Skeletal muscle tissue (tissue), 4 donors: ENCODE results near the gene GNB1L. TPM values are rescaled to one million over a fixed set of nuclear protein-coding genes. Genes with fewer than 3 reads are reported as not detected.

ENCODE experiments used
- H3K27ac ChIP-seq: one replicate; pipeline ENCODE4 v1.7.0; 2013; ENCODE audit warnings: mild to moderate bottlenecking, low read depth, low read length, inconsistent platforms
- H3K27me3 ChIP-seq, 3 donors: one replicate each; pipeline ENCODE4 v1.7.0; 2013; ENCODE audit warnings: low read length in 3 of 3; ENCODE audit not compliant: control insufficient read depth in 3 of 3, insufficient read depth in 3 of 3
- H3K36me3 ChIP-seq, 3 donors: one replicate each; pipeline ENCODE4 v1.7.0; 2013; ENCODE audit warnings: low read length in 3 of 3; ENCODE audit not compliant: control insufficient read depth in 3 of 3, insufficient read depth in 3 of 3
- H3K4me1 ChIP-seq, 3 donors: one replicate each; pipeline ENCODE4 v1.7.0; 2013; ENCODE audit warnings: low read length in 3 of 3, mild to moderate bottlenecking in 3 of 3; ENCODE audit not compliant: control insufficient read depth in 3 of 3, insufficient read depth in 3 of 3
- H3K4me3 ChIP-seq, 3 donors: one replicate each; pipeline ENCODE4 v1.7.0; 2013; ENCODE audit warnings: low read length in 3 of 3
- H3K9ac ChIP-seq, 3 donors: one replicate each; pipeline ENCODE4 v1.7.0; 2013; ENCODE audit warnings: low read length in 3 of 3, mild to moderate bottlenecking in 3 of 3, moderate library complexity in 2 of 3, low read depth in 1 of 3
- H3K9me3 ChIP-seq, 3 donors: one replicate each; pipeline ENCODE4 v1.7.0; 2013; ENCODE audit warnings: low read length in 3 of 3; ENCODE audit not compliant: control insufficient read depth in 3 of 3
- total RNA-seq: library from RNA; depleted of rRNA; stranded (reverse); fragments of >200 nt; gene quantifications from one replicate; pipeline ENCODE4 v1.2.3, GENCODE V29; 2014
- donor health status: Osteomylitis.

The GNB1L gene
- total RNA-seq, 1 donor from 2014 or later: 4.7 TPM

DNA sequence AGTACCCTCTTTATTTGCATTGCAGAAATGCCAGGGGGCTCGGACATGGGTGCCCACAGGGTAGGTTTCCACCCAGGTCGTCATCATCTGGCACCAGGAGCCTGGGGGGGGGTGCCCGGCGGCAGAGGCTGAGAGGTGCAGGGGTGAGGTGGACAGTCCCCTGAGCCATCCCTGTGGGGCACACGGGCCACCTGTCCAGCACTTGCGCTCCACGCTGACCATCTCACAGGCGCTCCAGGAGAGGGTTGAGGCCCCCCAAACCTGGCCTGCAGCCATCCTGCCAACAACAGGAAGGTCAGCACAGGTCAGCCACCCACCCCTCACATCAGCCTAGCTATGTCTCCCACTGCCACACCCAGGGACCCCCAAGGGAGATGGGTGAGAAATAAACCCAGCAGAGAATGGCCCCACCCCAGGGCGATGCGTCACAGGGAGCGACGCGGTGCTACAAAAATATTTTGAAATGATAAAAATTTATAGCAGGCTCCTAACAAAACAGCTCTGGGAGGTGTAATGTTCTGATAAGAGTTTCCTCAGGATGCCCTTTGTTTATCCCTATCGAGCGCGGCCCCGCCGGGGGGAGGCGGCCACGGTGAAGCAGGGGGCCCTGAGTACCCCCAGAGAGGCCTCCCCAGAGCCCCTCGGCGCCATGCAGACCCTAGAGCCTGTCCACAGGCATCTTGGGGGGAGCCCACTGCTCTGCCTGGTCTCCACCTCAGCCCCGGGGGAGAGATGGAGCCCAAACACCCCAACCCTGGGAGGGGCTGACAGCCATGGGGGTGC is 21.0 kb upstream of the GNB1L start:
- Histone ChIP-seq H3K4me3 (no peak overlapping the region), H3K27ac (no peak overlapping the region), H3K36me3 (peaks cover 7 to 20% (median 10%) of the 10 kb centered on the region in 3 donors), H3K9ac (no peak overlapping the region), H3K9me3 (no peaks in the 10 kb centered on the region), H3K4me1 (peaks cover 2 to 13% (median 4%) of the 10 kb centered on the region in 3 donors), H3K27me3 (no peaks in the 10 kb centered on the region)

DNA sequence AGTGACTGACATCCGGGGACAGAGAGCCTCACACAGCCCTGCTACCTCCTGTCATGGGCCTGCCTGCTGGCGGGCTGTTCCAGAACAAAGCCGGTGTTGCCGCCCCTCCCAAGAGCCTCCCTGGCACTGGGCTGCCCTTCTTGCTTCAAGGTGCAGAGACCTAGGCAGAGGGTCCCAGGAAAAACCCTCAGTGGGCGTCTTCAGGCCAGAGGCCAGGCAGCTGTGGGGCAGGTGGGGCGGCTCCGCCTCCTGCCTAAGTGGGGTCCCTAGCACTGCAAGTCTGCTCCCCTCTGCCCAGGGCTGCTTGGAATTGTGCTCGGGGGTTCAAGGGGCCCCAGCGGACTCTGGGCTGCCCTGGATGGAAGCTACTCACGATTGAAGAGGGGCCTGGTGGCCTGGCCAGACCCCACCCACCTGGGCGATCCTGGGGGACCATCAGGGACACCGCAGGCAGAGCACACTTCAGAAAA is 20.4 kb upstream of the GNB1L start:
- no peak overlapping the region for H3K9ac ChIP-seq
- H3K4me1 ChIP-seq: peaks cover 0 to 7% (median 3%) of the 10 kb centered on the region in 3 donors

DNA sequence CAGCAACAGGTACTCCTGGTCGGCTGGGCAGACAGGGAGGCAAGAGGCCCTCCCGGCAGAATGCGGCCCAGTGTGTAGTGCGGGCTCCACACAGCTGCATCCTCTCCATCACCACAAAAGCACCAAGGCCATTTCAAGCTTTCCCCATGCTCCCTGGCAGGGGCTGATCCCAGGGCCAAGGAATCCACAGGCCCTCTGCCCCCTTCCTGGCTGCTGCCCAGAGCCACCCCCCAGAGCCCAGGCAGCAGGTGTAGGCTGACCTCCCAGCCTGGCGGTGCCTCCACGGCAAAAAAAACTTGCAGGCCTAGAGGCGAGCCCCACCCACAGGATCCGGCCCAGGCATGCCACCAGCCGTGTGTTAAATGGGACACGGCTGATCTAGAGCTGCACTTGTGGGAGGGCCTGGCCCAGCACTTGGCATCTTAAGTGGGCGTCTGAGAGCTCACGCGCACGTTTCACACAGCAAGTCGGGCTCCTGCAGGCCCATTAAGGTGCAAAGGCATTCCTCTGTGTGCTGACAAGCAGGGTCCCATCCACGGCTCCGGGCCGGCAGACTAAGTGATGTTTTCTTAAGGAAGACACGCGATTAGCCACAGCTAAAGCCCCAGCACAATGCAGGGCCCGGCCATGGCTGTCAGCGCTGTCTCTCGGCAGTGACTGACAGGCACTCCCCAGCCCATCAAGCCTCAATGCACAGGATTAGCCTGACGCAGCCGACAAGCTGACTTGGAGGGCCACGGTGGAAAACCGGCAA is 19.8 kb upstream of the GNB1L start:
- Histone ChIP-seq H3K4me1 (peaks cover 0 to 4% (median 3%) of the 10 kb centered on the region in 3 donors), H3K9ac (peak overlapping the region in 1 of 3 donors; percentile 3), H3K36me3 (peaks cover 7 to 12% (median 8%) of the 10 kb centered on the region in 3 donors), H3K4me3 (no peak overlapping the region), H3K27ac (no peak overlapping the region), H3K9me3 (no peaks in the 10 kb centered on the region), H3K27me3 (no peaks in the 10 kb centered on the region)

More for the DNA sequence above, 20.4 kb upstream of the GNB1L start:
- Histone ChIP-seq H3K9me3 (no peaks in the 10 kb centered on the region), H3K27ac (no peak overlapping the region), H3K36me3 (peaks cover 7 to 17% (median 10%) of the 10 kb centered on the region in 3 donors), H3K4me3 (no peak overlapping the region), H3K27me3 (no peaks in the 10 kb centered on the region)

DNA sequence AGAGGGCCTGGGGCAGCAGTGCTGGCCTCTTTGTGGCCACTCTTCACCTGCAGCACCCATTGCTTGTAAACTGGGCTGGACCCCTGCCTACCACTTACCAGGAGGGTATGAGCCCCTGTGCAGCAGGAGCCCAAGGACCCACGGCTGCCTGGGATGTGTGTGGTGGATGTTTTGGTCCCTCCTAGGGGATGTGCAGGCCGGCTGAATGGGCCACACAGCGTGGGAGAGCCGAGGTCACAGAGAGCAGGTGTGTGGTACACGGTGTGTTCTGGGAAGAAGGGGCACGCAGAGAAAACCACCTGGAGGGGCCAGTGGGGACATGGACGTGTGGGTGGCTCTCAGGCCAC is 19.3 kb upstream of the GNB1L start:
- H3K36me3 ChIP-seq: peaks cover 7 to 12% (median 8%) of the 10 kb centered on the region in 3 donors
- H3K27ac ChIP-seq: no peak overlapping the region
- no peaks in the 10 kb centered on the region for H3K27me3 ChIP-seq
- peaks cover 0 to 4% (median 3%) of the 10 kb centered on the region in 3 donors for H3K4me1 ChIP-seq
- no peak overlapping the region for H3K4me3 ChIP-seq
- H3K9ac ChIP-seq: no peak overlapping the region
- no peaks in the 10 kb centered on the region for H3K9me3 ChIP-seq

DNA sequence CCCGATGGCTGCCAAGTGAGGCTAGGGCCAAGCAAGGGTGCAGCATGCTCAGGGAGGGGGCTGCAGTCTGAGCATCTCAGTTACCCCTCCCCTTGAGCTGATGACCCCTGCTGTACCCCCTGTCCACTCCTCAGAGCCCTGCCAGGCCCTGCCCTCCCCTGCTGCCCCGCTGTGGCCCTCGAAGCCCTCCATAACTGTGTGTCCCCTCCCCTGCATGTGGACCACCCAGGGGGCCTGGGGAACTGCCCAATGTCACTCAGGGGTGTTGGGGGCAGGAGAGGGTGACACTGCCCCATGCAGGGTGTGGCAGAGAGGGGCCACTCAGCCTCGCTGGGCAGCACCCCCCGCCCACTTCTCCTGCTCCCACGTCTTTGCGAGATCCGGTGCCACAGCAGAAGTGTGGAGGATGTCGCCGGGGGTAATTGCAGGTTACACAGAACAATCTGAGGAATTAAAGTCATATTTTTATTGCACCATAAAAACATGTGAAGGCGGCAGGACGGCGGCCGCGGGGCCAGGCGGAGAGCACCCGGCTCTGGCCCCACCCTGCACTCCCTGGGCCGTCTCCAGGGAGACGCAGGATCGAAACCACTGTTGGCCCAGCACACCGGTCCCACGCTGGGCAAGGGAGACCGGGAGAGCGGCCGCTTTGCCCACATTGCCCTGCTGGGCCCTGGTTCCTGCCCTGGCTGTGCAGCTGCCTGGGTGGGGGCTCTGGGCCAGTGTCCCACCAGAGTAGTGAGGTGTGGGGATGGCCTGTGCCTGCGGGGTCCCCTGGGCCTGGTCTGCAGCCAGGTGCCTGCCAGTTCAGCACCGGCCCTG is 18.7 kb upstream of the GNB1L start:
- H3K9me3 ChIP-seq: no peaks in the 10 kb centered on the region
- H3K27me3 ChIP-seq: no peaks in the 10 kb centered on the region
- H3K9ac ChIP-seq: no peak overlapping the region
- no peak overlapping the region for H3K4me3 ChIP-seq
- H3K27ac ChIP-seq: no peak overlapping the region
- peaks cover 6 to 9% (median 6%) of the 10 kb centered on the region in 3 donors for H3K36me3 ChIP-seq
- H3K4me1 ChIP-seq: peaks cover 0 to 4% (median 3%) of the 10 kb centered on the region in 3 donors

DNA sequence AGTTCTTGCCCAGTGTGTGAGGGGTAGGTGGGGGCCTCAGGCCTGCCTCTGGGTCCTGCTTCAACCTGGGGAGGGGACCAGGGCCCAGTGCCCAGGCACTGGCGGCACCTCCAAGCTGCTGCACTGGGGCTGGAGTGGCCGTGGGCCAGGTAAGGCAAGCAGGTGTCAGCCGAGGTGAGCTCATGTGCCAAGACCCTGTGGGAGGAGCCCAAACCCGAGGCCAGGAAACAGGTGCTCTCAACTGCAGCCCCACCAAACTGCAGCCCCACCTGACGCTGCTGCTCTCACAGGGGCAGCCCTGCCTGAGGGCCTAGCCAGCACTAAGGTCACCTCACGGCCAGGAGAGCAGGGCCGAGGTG is 18.1 kb upstream of the GNB1L start:
- Histone ChIP-seq H3K4me3 (no peak overlapping the region), H3K36me3 (peaks cover 0 to 3% (median under 1%) of the 10 kb centered on the region in 3 donors), H3K4me1 (peaks cover 0 to 4% (median 3%) of the 10 kb centered on the region in 3 donors), H3K27ac (no peak overlapping the region), H3K9ac (no peak overlapping the region), H3K27me3 (no peaks in the 10 kb centered on the region), H3K9me3 (no peaks in the 10 kb centered on the region)

DNA sequence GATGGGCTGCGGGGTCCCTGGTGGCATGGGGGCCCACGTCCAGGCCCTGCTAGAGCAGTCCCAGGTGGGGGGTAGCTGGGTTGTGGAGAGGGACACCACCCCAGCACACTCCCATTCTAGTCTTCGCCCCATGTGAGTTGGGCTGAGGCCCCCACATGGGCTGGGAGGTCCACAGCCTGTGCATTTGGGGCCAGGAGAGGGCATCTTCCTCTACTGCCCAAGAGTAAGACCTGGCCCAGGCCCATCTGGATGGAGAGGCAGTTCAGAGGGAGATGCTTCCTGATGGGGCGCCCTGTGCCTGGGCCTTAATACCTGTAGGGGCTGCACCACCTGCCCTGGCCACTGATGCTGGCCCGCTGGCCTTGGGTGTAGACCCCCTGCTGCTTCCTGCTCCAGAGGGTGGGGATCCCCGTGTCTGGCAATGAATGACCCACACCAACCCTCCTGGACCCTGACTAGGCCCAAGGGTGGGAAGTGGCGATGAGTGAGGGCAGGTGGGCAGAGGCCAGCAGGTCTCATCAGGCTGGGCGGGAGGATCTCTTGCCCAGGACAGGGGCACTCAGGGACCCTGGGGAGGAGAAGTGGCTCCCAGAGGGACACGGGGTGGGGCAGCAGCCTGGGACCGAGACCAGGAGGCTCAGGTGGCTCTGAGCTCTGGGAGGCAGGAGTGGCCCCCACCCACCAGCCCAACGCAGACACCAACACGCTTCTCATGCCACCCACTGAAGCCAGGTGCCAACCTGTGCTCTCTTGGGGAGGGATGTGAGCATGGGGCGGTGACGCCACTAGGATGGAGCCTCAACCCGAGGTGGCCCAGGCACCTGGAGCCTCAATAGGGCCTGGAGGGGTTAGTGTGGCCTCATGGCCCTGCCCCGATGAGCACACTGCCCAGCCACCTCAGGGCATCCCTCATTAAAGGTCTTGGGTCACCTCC is 17.4 kb upstream of the GNB1L start:
- H3K4me3 ChIP-seq: no peak overlapping the region
- H3K4me1 ChIP-seq: peaks cover 0 to 4% (median 3%) of the 10 kb centered on the region in 3 donors
- no peaks in the 10 kb centered on the region for H3K9me3 ChIP-seq
- H3K36me3 ChIP-seq: no peaks in the 10 kb centered on the region
- no peak overlapping the region for H3K9ac ChIP-seq
- H3K27ac ChIP-seq: no peak overlapping the region
- H3K27me3 ChIP-seq: no peaks in the 10 kb centered on the region

DNA sequence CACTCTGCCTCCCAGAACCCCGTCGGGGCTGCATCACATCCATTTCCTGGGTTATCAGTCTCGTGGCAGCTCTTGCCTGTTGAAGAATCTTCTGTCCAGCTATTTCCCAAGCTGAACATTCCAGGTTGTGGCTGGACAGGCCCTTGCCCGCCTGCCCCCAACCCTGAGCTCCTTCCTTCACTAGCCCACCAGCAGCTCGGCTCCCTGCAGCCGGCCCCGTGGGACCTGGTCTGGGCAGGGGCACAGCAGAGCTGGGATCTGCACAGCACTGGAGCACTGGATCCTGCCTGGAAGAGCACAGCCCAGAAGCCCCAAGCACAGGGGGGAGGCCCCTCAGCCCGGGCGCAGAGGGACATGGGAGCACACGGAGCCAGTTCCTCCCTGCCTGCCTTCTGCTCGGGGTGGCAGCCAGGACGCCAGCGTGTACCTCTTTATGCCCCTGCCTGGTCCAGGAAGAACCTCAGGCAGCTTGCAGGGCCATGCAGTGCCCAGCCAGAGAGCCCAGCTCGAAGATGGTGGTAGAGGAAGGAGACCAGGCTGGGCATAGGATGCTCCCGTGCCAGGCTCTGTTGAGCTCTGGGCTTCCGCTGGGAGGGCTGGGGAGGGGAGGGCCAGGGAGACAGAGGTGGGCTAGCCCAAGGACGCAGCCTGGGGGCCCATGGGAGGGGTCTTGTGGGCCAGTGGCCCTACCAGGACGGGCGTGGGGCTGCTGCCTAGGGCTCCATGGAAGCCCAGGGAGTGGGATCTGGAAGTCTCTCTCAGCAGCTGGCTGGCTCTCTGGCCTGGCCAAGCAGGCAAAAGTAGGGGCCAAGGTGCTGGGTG is 16.6 kb upstream of the GNB1L start:
- H3K36me3 ChIP-seq: no peaks in the 10 kb centered on the region
- H3K27me3 ChIP-seq: no peaks in the 10 kb centered on the region
- H3K4me3 ChIP-seq: no peak overlapping the region
- H3K9me3 ChIP-seq: no peaks in the 10 kb centered on the region
- no peak overlapping the region for H3K9ac ChIP-seq
- H3K4me1 ChIP-seq: peaks cover 0 to 4% (median 3%) of the 10 kb centered on the region in 3 donors
- H3K27ac ChIP-seq: no peak overlapping the region
